LoVo (cell line): ENCODE results near the gene MZT2A.
"Not testable (repeated sequence)": the region's sequence is repeated elsewhere in the genome, so short reads cannot be mapped to it uniquely, and the experiment has no call there.

ENCODE experiments used
- DNase-seq: peaks from one replicate; pipeline ENCODE4 v3.0.0-alpha.2; 2016; ENCODE audit warnings: low spot score

The MZT2A gene

GRCh38 chr2:131451265-131451949, 40.8 kb downstream of the MZT2A start:
- DNase-seq = not testable (repeated sequence)

DNA sequence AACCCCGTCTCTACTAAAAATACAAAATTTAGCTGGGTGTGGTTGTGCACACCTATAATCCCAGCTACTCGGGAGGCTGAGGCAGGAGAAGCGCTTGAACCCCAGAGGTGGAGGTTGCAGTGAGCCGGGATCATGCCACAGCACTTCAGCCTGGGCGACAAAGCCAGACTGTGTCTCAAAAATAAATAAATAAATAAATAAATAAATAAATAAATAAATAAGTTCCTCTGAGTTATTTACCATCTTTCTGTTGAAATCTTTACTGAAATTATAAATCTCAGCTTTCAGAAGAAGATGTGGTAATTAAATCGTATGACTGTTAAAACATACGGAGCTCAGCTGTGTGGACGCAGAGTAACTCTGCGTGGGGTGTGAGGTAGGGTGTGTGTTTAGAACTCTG, 44.2 kb downstream of the MZT2A start:
- not testable (repeated sequence) for DNase-seq

- no peak for DNase-seq
Measured at GRCh38 chr2:131445896-131446295, 46.3 kb downstream of the MZT2A start.

DNA sequence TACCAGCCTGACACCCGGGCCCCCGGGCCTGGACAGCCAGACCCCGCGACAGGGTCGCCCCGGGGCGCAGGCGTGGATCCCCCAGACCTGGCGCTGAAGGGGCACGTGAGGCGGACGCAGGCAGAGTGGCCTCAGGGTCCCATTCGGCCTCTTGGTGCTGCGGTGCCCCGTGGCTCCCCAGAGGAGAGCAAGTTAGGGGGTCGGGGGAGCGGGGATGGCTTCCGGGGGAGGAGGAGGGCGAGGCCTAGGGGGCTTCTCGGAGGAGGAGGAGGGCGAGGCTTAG, 46.7 kb downstream of the MZT2A start:
- not testable (repeated sequence) for DNase-seq

GRCh38 chr2:131444736-131445514, 47.3 kb downstream of the MZT2A start:
- not testable (repeated sequence) for DNase-seq

GRCh38 chr2:131440742-131441468, 51.3 kb downstream of the MZT2A start:
- DNase-seq = not testable (repeated sequence)
